NCI-H510A treated with DMSO at 0.1 percent for 48 hours (cell line): ENCODE measurements around the gene CSAD.
A peak's percentile ranks its signal among the peaks of the same experiment; 100 is the strongest.
"Not testable (repeated sequence)": the region's sequence is repeated elsewhere in the genome, so short reads cannot be mapped to it uniquely, and the experiment has no call there.

Source experiments
- DNase-seq: peaks from one replicate; lab custom pipeline; 2025; lab: John Stamatoyannopoulos, UW

CSAD gene

GRCh38 chr12:53145383-53146260 lies 35.1 kb downstream of the CSAD start:
- no peak for DNase-seq

DNA sequence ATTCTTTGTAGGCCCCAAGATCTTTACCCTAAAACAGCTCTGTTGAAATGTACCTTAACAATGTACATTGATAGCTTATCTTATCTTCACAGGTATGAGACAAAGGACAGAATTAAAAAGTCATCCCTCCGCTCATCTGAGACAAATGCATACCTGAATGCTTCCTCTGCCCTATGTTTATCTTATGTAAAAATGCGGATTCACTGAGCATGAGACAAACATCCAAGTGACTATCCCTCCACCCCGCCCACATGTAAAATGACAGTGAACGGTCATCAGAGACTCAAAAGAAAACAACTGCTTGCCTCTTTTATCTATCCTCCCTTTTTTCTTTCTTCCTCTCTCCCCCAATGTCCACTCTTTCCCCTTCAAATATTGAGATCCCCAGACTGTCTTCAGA lies 37.4 kb downstream of the CSAD start:
- DNase-seq = no peak

DNA sequence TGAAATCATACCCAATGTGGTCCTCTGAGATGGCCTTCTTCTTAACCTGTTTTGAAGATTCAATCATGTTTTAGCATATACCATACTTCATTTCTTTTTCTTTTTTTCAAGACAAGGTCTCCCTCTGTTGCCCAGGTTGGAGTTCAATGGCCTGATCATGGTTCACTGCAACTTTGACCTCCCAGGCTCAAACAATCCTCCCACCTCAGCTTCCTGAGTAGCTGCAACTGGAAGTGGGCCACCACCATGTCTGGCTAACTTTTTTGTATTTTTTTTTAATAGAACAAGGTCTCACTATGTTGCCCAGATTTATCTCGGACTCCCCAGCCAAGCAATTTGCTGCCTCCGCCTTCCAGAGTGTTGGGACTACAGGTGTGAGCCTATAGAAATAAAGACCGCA lies 47.0 kb downstream of the CSAD start:
- no peak for DNase-seq

DNA sequence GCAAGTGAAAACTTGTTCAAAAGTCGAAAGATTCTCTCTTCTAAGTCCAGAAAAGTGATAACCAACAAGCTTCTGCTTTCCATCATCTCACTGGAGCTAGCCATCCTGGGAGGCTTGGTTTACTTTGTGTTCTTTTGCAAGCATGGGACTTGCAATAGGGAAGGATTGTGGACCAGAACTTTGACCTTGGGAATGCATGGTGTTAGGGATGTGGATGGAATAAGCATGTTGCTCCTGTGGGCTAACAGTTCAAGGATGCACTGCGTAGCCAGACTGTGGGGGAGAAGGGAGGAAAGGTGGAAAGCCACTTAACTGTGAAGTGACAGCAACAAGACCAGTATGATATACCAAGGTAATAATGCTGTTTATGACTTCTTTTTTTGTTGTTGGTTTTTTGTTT lies 48.9 kb downstream of the CSAD start:
- DNase-seq = no peak

GRCh38 chr12:53128780-53129569 lies 51.8 kb downstream of the CSAD start:
- no peak for DNase-seq

DNA sequence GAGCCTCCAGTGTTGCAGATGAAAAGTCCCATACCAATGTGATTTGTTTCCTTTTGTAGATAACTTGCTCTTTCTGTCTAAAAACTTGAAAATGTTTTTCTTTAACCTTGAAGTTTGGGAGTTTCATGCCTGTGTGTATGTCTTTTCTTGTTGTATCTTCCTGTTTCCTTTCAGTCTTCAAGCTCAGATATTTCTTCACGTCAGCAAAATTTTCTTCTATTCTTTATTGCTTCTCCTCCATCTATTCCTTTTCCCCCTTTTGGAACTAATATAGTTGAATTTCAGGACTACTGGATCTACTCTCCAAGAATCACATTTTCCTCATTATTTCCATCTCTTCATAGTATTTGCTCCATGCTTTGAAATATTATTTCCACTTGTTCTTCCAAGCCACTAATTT lies 53.6 kb downstream of the CSAD start:
- DNase-seq = no peak

DNA sequence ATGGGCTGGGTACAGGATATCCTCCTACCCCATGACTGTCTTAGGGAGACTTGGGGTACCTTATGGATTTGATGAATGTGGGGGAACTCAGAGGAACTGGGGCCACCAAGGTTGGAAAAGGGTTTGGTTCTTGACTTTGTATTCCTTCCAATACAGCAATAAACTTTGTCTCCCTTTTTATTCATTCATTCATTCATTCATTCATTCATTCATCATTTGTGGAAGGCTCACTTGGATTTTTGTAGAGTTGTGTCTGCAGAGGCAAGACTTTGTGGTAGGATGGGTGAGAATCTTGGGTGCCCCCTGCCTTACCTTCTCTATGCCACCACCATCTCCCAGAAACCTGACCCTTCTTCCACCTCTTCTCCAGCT lies 56.4 kb downstream of the CSAD start:
- DNase-seq = no peak

GRCh38 chr12:53123578-53124351 lies 57.0 kb downstream of the CSAD start:
- DNase-seq = no peak

- peak; percentile 5 for DNase-seq
Measured at GRCh38 chr12:53122961-53123468, 57.7 kb downstream of the CSAD start.

GRCh38 chr12:53120685-53121525 lies 59.8 kb downstream of the CSAD start:
- DNase-seq = no peak

GRCh38 chr12:53118751-53119300 lies 61.9 kb downstream of the CSAD start:
- DNase-seq = no peak

GRCh38 chr12:53115891-53116648 lies 64.7 kb downstream of the CSAD start:
- DNase-seq = no peak

GRCh38 chr12:53115112-53115890 lies 65.4 kb downstream of the CSAD start:
- DNase-seq = no peak

- no peak for DNase-seq
Measured at GRCh38 chr12:53113951-53114350, 66.8 kb downstream of the CSAD start.

DNA sequence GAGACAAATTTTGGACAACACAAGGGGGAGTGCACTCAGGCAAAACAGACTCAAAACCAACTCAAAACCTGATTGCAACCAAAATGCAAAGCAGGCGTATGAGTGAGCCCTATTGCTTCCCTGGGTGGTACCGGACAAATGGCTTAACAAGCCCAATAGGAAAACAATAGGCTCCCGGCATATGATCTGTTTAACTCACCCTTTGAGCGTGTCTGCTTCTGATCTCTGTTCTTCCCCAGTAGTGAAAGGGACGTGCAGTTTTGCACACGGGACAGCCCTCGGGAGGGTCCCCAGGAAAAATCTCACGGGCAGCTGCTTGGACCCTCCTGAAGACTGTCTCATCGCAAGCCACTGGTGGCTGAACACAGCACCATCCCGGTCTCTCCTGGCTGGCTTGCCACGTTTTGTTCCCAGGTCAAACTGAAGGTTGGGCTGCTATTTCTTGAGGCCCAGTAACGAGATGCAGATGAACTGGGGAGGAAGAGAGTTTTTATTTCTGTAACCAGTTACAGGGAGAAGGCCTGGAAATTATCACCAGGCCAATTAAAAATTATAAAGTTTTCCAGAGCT lies 67.5 kb downstream of the CSAD start:
- no peak for DNase-seq

DNA sequence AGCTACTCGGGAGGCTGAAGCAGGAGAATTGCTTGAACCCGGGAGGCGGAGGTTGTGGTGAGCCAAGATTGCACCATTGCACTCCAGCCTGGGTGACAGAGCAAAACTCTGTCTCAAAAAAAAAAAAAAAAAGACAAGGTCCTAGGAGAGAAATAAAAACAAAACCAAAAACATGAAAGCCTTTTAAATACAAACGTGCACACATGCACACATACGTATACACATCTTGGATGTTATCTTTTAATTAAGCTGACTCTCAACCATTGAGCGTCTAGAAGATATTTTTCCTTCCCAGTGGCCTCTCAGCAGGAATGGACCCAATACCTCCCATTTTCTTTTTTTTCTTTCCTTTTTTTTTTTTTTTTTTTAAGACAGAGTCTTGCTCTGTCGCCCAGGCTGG lies 68.3 kb downstream of the CSAD start:
- not testable (repeated sequence) for DNase-seq
